ENCODE results near the gene ZSCAN30.
A peak's percentile ranks its signal among the peaks of the same experiment; 100 is the strongest.
"Not testable (repeated sequence)": the region's sequence is repeated elsewhere in the genome, so short reads cannot be mapped to it uniquely, and the experiment has no call there.

The ZSCAN30 gene

DNA sequence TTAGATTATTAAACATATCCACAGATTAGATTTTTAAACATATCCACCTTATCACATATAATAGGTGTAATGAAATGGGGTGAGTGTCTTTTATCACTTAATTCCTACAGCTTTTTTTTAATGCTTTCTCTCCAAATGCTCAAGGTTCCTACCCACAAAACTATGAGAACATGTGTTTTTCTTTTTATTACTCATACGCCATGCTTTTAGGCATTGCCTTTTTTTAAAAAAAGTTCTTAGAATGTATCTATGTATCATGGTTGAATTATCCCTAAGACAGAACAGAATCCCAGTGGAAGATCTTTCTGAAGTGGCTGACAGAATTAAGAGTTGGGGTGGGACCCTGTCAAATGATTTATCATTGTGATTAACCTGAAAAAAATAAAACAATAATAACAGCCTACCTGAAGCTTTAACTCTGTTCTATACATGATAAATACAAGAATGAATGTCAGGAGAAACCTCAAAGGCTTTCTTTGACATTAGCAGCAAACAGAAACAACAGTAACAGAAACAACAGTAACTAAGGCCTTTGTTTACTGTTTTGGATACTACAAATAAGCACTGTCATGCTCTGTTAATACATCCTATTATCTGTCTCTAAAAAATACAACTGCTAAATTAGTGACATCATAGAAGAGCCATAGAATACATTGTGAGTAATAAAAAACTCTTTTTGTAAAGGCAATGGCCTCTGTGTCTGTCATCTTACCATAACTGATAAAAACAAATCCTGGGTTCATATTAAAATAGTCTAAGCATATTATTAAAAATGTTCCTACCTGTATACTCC lies 53.3 kb downstream of the ZSCAN30 start:
- DNase-seq (ENCODE audit: low read depth in 2 of 2): no peak

- DNase-seq (ENCODE audit: low read depth in 2 of 2): peak; percentile 35 to 54
Observed at GRCh38 chr18:35231052-35231451, 59.0 kb downstream of the ZSCAN30 start.

- DNase-seq (ENCODE audit: low read depth in 2 of 2): no peak
Observed at GRCh38 chr18:35227254-35227653, 62.8 kb downstream of the ZSCAN30 start.

DNA sequence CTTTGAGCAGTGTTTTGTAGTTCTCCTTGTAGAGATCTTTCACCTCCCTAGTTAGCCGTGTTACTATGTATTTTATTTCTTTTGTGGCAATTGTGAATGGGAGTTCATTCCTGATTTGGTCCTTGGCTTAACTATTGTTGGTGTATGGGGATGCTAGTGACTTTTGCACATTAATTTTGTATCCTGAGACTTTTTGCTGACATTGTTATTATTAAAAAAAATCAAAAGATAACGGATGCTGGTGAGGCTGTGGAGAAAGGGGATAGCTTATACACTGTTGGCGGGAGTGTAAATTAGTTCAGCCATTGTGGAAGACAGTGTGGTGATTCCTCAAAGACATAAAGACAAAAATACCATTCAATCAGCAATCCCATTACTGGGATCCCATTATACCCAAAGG lies 66.2 kb downstream of the ZSCAN30 start:
- DNase-seq (ENCODE audit: low read depth in 2 of 2): no peak

GRCh38 chr18:35220424-35220823 lies 69.6 kb downstream of the ZSCAN30 start:
- DNase-seq (ENCODE audit: low read depth in 2 of 2): no peak

DNA sequence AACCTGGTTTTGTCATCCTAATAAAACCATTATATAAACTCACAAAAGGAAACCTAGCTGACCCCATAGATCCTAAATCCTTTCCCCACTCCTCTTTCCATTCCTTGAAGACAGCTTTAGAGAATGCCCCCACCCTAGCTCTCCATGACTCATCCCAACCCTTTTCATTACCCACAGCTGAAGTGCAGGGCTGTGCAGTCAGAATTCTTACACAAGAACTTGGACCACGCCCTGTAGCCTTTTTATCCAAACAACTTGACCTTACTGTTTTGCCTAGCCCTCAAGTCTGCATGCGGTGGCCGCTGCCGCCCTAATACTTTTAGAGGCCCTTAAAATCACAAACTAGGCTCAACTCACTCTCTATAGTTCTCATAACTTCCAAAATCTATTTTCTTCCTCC lies 70.7 kb downstream of the ZSCAN30 start:
- DNase-seq (ENCODE audit: low read depth in 2 of 2): not testable (repeated sequence)

- not testable (repeated sequence) for DNase-seq (ENCODE audit: low read depth in 2 of 2)
Observed at GRCh38 chr18:35216611-35217010, 73.4 kb downstream of the ZSCAN30 start.

- no peak for DNase-seq (ENCODE audit: low read depth in 2 of 2)
Observed at GRCh38 chr18:35215026-35215425, 75.0 kb downstream of the ZSCAN30 start.

DNA sequence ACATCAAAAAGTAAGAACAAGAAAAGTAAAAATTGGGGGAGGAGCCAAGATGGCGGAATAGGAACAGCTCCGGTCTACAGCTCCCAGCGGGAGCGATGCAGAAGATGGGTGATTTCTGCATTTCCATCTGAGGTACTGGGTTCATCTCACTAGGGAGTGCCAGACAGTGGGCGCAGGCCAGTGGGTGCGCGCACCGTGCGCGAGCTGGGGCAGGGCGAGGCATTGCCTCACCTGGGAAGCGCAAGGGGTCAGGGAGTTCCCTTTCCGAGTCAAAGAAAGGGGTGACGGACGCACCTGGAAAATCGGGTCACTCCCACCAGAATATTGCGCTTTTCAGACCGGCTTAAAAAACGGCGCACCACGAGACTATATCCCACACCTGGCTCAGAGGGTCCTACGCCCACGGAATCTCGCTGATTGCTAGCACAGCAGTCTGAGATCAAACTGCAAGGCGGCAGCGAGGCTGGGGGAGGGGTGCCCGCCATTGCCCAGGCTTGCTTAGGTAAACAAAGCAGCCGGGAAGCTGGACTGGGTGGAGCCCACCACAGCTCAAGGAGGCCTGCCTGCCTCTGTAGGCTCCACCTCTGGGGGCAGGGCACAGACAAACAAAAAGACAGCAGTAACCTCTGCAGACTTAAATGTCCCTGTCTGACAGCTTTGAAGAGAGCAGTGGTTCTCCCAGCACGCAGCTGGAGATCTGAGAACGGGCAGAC lies 84.1 kb downstream of the ZSCAN30 start:
- DNase-seq (ENCODE audit: low read depth in 2 of 2): not testable (repeated sequence)

GRCh38 chr18:35205199-35205712 lies 84.8 kb downstream of the ZSCAN30 start:
- no peak for DNase-seq (ENCODE audit: low read depth in 2 of 2)

- no peak for DNase-seq (ENCODE audit: low read depth in 2 of 2)
Observed at GRCh38 chr18:35203067-35203466, 87.0 kb downstream of the ZSCAN30 start.

- no peak for DNase-seq (ENCODE audit: low read depth in 2 of 2)
Observed at GRCh38 chr18:35201256-35201931, 88.6 kb downstream of the ZSCAN30 start.

Measured in stimulated activated CD8-positive, alpha-beta memory T cell treated with anti-CD3 and anti-CD28 coated beads, Interleukin-15, amount 100 ng/mL, for 48 hours (primary cell).